IMR-90 (cell line): ENCODE data around the gene QARS1.

ENCODE experiments used
- CEBPB ChIP-seq: IDR thresholded peaks from 2 replicates; pipeline ENCODE4 v1.6.1; 2012; ENCODE audit warnings: low read depth, low read length, improper control_type of control experiment
- CTCF ChIP-seq: conservative IDR thresholded peaks from 2 replicates; pipeline ENCODE4 v1.5.1; 2012; ENCODE audit warnings: mild to moderate bottlenecking, low read depth, low read length, improper control_type of control experiment

- no peak for TF ChIP-seq CTCF
- no peak for TF ChIP-seq CEBPB
Measured at GRCh38 chr3:49122886-49123545, 18.5 kb upstream of the QARS1 start.
